Activated CD8-positive, alpha-beta memory T cell treated with anti-CD3 and anti-CD28 coated beads, Interleukin-2, amount 50 U/mL, for 24 hours (primary cell): ENCODE data around the gene TLCD1.
"Not testable (repeated sequence)": the region's sequence is repeated elsewhere in the genome, so short reads cannot be mapped to it uniquely, and the experiment has no call there.

Source experiments
- DNase-seq: peaks from one replicate; pipeline ENCODE4 v3.0.0-alpha.2; 2020; ENCODE audit errors: extremely low read depth

TLCD1 gene

DNA sequence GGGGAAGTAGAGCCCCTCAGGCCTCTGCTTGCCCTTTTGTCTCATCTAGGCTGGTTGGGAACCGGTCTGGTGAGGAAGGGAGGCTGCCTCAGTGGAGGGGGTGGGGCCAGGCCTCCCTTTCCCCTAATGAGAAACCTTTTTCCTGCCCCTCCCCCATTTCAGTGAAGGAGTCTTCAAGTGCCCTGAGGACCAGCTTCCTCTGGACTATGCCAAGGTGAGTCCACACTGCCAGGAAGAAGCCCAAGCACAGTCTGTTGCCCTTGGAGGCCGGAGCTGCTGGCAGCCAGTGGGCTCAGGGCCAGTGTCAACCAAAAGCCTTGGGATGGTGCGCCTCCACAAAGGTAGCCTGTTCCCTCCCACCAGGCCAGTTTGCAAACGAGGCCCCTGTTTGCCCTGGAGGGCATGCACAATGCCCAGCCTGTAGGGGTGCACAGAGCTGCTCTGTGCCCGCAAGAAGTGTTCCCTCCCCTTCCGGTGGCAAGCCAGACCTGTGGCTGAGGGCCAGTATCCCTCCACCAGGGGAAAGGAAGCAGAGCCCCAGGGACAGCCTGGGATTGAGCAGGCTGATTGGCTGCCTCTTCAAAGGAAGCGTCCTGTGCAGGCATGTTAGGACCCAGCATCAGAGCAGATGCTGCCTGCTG is 21.1 kb upstream of the TLCD1 start:
- no peak for DNase-seq

DNA sequence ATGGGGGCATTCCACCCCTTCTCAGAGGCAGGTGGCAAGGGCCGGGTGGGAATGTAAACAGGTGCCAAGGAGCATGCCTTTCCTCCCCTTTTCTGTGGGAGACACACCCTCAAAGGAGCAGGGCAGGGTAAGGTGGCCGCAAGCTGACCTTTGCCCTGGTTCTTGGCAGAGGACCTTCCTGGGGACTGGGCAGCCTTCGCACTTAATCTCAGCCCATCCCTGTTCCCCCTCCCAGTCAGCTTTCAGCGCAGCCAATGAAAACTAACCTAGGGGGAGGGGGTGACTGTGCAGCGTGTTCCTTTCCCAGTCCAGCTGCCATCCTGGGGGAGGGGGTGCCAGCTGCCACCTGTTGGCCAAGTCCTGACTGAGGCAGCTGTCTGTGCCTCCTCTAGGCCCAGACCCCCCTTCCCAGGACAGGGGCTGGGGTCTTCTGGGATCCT is 20.6 kb upstream of the TLCD1 start:
- DNase-seq = no peak

DNA sequence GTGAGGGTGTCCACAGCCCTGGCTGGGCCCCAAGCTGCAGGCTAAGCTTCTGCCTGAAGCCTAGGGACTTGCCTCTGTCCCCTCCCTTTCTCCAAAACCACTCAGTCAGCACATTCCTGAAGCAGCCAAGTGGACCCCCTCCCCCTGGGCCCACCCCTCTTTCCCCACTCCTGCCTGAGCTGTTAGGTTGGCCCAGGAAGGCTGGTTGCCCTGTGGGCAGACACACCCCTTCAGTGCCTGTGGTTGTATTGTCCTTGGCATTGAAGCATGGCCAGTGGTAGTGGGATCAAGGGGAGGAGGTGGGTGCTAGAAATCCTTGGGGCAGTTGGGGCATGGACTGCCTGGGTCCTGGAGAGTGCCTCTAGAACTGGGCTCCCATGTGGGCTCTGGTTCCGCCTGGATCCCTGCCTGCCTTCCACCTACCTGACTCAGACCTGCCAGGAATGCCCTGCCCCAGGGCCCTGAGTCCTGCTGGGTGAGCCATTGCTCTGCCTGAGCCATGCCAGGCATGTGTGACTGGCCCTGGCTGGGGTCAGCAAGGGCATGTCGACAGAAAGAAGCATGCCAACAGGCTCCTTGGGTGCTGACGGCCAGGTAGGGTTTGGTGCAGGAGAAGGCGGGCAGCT is 19.9 kb upstream of the TLCD1 start:
- no peak for DNase-seq

DNA sequence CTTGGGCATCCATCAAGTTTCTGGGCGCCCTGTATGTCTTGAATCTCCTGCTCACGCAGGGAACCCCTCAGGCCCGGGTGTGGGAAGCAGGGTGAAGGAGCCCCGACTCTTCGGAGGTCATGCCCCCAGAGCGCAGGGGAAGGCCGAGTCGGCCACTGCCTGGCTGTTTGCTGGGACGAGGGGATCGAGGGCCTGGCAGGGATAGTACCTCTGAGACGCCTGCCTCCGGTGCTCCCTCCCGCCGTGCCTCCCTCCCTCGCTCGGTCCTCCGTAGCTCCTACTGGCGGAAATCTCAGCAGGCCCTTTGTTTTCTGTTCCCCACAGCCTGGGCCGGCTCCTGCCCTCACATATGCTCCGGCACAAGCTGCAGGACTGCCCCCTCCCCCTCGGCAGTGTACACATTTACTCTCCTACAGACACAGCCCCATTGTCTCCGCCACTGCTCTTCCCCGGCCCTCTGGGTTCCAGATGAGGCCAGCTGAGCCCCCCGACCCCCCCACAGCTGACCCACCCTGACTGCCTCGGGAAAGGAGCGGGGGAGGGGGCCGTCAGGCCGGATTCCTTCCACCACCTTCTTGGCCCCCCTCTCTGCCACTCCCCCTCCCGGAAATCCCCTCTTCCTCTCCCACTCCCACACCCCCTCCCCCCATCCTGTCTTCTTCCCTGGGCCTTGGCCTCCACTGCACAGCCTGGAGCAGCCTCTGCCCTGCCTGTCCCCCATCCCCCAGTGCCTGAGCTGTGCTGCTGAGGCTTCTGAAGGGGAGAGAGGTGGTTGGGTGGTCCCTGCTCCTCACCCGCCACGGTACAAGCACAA is 19.1 kb upstream of the TLCD1 start:
- no peak for DNase-seq

DNA sequence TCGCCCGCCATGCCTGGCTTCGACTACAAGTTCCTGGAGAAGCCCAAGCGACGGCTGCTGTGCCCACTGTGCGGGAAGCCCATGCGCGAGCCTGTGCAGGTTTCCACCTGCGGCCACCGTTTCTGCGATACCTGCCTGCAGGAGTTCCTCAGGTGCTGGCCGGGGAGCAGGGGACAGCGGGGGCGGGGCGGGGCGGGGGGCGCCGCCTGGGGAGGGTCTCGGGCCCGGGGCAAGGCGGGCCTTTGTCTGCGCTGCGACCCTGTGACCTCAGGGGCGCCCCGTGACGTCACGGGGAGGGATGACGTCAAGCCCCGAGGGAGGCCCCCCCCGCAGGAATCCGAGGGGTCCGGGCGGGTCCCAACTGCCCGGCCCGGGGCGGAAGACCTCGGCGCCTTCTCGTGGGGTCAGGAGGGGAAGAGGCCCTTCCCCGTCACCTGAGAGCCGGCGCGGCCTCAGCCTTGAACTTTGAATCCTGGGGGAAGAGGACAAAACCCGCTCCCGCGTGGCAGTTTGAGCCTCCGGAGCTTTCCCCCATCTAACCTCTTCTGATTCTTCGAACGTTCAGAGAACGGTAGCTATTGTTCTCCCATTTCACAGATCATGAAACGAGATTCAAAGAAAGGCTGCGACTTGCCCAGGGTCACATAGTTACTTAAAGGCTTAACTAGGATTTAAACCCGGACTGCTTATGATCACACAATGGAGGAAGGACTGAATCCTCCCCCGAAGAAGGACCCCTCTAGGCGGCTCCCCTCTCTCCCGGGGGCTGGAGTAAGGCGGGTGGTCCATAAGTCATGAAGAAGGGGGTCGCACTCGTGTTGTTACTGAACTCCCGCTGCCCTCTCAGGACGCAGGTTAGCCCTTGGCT is 18.3 kb upstream of the TLCD1 start:
- no peak for DNase-seq

DNA sequence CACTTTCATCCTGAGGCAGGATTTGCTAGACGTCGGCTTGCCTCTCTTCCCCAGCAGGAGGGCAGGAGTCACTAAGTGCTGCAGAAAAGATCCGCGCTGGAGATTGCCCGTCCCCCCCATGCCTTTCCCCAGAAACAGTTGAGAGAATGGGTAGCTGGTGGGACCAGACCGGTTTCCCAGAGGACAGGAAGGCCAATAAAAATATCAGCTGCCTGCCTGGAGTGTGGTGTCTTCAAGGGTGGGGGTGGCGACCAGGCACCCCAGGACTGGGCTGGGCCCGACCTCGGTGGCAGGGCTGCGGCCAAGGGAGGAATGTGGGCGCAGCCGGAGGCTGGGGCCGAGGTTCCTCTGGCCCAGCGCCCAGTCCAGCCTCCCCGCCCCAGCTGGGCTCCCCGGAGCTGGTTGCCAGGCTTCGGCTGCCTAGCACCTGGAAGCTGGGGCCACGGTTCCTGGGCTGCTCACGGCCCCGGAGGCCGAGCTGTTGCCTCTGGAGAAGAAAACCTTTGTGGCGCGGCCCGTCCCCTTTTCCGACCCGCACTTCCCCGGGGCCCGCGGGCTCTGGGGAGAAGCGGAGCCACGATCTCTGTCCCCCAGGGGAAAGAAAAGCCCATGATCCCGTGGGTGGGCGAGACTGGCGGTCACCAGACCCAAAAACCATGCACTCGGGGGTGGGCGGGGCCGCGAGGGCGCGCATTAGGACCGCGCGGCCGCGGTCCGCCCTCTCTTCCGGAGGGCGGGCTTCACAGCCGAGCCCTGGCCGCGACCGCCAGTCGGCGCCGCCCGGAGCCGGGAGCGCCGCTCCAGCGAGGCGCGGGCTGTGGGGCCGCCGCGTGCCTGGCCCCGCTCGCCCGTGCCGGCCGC is 17.4 kb upstream of the TLCD1 start, which contains the start of gene TRAF4:
Gene TRAF4 (plus strand): TSS at position 769 of the 861 bp plus-strand sequence. CDS start 102 bp downstream, outside the sequence.
- DNase-seq = no peak

DNA sequence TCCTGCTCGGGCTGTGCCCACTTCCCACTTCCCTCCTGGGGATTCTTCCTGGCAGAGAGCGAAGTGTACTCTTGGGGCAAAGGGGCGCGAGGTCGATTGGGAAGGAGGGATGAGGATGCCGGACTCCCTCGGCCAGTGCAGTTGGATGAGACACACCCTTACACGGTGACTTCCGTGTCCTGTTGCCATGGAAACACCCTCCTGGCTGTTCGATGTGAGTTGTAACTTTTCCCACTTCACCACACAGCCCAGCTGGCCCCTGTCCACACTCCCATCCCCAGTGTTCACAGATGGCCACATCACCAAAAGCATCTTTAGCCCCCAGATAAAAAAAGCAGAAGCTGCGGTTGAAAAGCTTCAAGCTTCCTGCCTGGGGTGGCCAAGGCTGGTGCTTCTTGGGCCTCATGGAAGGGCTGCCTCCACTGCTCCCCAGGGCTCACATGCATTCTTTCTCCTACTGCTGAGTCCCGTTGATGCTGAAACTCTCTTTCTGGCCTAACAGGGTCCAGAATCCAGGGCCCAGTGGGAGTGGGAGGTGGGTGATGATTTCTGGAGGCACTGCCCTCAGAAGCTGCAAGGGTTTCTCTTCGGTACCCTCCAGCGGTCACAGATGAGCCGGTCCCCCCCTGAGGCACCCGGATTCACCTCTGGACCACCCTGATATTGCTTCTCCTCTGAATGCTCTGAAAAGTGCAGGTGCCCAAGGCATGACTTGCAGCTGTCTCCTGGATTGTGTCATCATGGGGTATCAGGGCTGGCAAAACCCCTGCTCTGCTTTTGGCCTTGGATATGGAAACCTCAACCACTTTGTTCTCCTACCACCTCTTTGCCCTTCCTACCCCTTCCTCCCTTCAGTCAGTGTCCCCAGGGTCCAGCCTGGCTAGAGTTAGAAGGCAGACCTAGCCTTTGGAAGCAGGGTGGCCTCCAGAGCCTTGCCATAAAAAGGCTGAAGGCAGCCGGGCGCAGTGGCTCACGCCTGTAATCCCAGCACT is 15.6 kb upstream of the TLCD1 start:
- no peak for DNase-seq

DNA sequence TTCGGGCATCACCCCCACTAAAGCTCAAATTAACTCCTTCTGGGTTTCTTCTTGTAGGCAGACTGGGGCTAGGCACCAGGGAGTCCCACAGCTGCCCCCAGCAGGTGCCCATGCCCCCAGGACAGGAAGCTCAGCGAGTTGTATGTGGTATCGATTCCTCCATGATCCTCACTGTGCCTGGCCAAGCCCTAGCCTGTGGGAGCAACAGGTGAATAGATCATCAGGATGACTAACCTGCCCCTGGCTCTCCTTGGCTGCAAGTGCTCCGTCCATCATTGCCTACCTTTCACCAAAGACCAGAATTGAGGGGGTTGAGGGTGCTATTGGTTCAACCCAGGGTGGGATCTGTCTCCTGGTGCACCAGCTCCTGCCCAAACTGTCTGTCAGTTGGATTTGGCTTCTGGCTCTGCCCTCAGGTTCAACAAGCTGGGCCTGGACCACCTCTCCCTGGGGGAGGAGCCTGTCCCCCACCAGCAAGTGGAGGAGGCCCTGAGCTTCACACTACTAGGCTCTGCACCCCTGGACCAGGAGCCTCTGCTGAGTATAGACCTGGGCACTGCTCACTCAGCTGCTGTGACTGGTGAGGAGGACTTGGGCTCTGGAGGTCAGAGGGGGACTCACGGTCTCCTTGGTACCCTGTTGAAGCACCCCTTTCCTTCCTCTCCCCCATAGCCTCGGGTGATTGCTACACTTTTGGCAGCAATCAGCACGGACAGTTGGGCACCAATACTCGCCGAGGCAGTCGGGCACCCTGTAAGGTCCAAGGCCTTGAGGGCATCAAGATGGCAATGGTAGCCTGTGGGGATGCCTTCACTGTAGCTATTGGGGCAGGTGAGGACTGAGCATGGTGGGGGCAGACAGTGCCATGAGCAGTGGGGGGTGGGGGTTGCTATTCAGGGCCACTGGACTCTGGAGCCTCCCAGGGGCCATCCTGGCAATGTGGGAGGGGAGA is 14.6 kb upstream of the TLCD1 start:
- no peak for DNase-seq

DNA sequence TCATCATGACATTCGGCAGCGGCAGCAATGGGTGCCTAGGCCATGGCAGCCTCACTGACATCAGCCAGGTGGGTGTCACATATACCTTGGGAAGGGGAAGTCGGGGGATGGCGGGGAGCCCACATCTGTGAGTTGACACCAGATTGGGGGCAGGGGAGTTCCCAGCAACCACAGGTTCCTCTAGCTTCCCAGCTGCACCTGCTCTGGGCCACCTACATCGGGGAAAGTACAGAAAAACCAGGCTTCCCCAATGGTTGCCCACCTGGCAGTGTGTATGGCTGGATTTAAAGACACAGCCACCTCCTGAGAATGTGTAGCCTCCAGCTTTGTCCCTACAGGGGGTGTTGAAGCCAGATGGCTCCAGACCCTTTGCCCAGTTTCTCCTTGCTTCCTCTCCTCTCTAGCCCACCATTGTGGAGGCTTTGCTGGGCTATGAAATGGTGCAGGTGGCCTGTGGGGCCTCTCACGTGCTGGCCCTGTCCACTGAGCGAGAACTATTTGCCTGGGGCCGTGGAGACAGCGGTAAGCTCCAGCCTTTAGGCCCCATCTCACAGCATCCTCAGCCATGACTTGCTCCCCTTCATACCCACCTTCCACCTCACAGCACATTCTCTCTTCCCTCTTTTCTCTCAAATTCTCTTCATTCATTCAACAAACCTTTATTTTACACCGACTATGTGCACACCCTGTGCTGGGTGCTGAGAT is 12.8 kb upstream of the TLCD1 start:
- DNase-seq = no peak

DNA sequence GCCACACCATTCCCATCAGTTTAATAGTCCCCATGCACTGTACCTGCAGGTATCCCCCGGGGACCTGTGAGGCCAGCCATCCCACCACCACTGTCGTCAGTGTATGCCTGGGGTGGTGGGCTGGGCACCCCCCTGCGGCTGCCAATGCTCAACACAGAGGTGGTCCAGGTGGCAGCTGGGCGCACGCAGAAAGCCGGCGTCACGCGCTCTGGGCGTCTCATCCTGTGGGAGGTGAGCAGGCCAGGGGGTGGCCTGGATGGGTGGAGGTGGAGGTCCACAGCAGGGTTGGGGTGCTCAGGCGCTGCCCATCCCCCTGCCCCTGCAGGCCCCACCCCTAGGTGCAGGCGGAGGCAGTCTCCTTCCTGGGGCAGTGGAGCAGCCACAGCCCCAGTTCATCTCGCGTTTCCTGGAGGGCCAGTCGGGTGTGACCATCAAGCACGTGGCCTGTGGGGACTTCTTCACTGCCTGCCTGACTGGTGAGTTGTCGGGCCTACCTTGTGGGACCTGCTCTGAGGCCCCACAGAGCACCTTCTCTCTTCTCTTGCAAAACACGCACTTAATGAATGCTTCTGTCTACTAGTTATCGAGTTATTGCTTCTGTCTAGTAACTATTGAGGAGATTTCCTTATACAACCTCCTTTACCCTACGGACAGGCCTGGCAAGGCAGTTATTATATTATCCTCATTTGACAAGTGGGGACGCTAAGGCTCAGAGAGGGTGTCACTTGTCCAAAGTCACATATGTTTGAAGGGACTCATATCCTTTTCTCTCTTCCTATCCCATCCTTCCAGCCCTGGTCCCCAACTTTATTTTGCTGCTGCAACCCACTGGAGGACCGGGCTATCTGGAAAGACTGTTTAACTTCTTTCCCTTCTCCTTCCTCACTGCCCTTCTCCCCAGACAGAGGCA is 12.0 kb upstream of the TLCD1 start:
- no peak for DNase-seq

DNA sequence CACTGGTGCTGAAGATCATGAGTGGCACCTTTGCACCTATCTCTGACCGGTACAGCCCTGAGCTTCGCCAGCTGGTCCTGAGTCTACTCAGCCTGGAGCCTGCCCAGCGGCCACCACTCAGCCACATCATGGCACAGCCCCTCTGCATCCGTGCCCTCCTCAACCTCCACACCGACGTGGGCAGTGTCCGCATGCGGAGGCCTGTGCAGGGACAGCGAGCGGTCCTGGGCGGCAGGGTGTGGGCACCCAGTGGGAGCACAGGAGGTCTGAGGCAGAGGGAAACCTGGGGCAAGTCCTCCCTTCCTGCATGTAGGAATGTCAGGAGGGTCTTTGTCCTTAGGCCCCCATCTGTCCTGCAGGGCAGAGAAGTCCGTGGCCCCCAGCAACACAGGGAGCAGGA is 11.3 kb upstream of the TLCD1 start:
- DNase-seq = no peak

DNA sequence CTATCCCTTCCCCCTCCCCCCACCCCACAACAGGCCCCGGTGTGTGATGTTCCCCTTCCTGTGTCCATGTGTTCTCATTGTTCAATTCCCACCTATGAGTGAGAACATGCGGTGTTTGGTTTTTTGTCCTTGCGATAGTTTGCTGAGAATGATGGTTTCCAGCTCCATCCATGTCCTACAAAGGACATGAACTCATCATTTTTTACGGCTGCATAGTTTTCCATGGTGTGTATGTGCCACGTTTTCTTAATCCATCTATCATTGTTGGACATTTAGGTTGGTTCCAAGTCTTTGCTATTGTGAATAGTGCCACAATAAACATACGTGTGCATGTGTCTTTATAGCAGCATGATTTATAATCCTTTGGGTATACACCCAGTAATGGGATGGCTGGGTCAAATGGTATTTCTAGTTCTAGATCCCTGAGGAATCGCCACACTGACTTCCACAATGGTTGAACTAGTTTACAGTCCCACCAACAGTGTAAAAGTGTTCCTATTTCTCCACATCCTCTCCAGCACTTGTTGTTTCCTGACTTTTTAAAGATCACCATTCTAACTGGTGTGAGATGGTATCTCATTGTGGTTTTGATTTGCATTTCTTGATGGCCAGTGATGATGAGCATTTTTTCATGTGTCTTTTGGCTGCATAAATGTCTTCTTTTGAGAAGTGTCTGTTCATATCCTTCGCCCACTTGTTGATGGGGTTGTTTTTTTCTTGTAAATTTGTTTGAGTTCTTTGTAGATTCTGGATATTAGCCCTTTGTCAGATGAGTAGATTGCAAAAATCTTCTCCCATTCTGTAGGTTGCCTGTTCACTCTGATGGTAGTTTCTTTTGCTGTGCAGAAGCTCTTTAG is 10.1 kb upstream of the TLCD1 start:
- not testable (repeated sequence) for DNase-seq

DNA sequence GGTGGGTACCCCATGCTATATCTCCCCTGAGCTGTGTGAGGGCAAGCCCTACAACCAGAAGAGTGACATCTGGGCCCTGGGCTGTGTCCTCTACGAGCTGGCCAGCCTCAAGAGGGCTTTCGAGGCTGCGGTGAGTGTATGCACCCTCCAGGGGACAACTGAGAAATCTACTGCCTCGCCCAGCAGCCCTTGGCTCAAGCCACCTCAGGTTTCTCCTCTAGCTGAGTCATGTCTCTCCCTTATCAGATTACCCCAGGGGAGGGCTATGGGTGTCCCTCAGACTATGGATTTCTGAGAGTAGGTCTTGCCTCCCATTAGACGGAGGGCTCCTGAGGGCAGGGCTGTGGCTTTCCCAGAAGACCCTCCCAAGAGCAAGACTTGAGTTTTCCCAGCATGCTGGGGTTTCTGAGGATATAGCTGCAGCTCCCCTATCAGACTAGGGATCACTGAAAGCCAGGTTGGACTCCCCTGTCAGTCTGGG is 9.2 kb upstream of the TLCD1 start:
- no peak for DNase-seq

DNA sequence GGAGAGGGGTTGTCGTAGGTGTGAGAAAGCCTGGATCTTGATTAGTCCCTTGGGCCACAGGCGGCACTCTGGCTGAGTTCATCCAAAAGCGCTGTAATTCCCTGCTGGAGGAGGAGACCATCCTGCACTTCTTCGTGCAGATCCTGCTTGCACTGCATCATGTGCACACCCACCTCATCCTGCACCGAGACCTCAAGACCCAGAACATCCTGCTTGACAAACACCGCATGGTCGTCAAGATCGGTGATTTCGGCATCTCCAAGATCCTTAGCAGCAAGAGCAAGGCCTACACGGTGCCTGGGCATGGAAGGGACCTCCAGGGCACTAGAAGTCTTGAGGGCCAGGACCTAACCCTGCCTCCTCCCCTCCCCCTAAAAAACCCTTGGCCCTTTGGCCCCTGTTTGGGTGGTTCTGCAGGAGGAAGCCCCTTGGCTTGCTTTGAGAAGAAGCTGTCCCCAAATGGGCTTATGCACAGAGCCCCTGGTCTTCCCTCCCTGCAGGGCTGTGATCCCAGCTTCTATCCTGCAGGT is 8.7 kb upstream of the TLCD1 start:
- DNase-seq = no peak

DNA sequence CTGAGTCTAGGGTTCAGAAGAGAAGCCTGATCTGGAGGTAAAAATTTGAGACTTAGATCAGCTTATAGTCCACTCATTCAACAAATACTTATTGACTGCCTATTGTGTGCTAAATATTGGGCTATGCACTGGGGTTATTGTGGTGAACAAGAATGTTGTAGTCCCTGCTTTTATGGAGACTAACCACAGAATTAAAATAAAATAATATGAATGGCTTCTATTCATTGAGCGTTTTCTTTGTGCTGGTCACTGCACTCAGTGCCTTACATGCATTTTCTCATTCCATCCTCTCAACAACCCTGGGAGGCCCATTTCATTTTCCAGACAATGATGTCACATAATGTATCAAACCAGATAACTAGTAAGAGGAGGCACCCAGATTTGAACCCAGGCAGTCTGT is 7.3 kb upstream of the TLCD1 start:
- DNase-seq = no peak
